Keratinocyte (primary cell): ENCODE data around the gene RPL13. TPM values are rescaled to one million over a fixed set of nuclear protein-coding genes. Genes with fewer than 3 reads are reported as not detected.

ENCODE experiments used
- DNase-seq: peaks from one replicate; pipeline ENCODE4 v3.0.0-alpha.2; 2011; ENCODE audit warnings: low read depth, missing footprints, low spot score
- FAIRE-seq: peaks from 2 replicates; lab custom pipeline; 2011; peaks lifted over from hg19 to GRCh38; lab: Jason Lieb, UNC
- H2AFZ ChIP-seq: 2 replicates; pipeline ENCODE4 v1.6.0; 2012; ENCODE audit warnings: low read length, control low read depth, inconsistent platforms; ENCODE audit not compliant: control insufficient read depth
- H3K27ac ChIP-seq: 2 replicates; pipeline ENCODE4 v1.5.1; 2011; ENCODE audit warnings: low read length; ENCODE audit not compliant: control insufficient read depth, insufficient read depth
- H3K27me3 ChIP-seq: 3 replicates; pipeline ENCODE4 v1.6.0; 2011; ENCODE audit warnings: low read length; ENCODE audit not compliant: control insufficient read depth, insufficient read depth; ENCODE audit errors: extremely low read depth
- H3K36me3 ChIP-seq, 2 experiments: 2 replicates in 1 of 2; 3 replicates in 1 of 2; pipeline ENCODE4 v1.5.1; 2011; ENCODE audit warnings: low read length in 2 of 2, mild to moderate bottlenecking in 1 of 2; ENCODE audit not compliant: control insufficient read depth in 2 of 2, insufficient read depth in 2 of 2; ENCODE audit errors: extremely low read depth in 1 of 2
- H3K4me1 ChIP-seq: 3 replicates; pipeline ENCODE4 v1.5.1; 2011; ENCODE audit warnings: low read length; ENCODE audit not compliant: control insufficient read depth, insufficient read depth; ENCODE audit errors: extremely low read depth
- H3K4me2 ChIP-seq: 3 replicates; pipeline ENCODE4 v1.6.0; 2011; ENCODE audit warnings: low read depth, low read length; ENCODE audit not compliant: control insufficient read depth, insufficient read depth; ENCODE audit errors: extremely low read depth
- H3K4me3 ChIP-seq, 3 experiments: fragments of 200-600 bp in 1 of 3; sonication (generic) in 1 of 3; 2 replicates in 2 of 3; 3 replicates in 1 of 3; pipeline ENCODE4 v1.5.1; 2011 to 2016; ENCODE audit warnings: low read length in 3 of 3, mild to moderate bottlenecking in 3 of 3, control low read depth in 2 of 3, inconsistent platforms in 1 of 3, low read depth in 1 of 3, mixed read lengths in 1 of 3, mixed run types in 1 of 3, moderate library complexity in 1 of 3; ENCODE audit not compliant: control insufficient read depth in 2 of 3, insufficient read depth in 2 of 3; ENCODE audit errors: extremely low read depth in 1 of 3
- H3K79me2 ChIP-seq: 2 replicates; pipeline ENCODE4 v1.6.0; 2012; ENCODE audit warnings: low read length; ENCODE audit not compliant: control insufficient read depth, insufficient read depth
- H3K9ac ChIP-seq: 3 replicates; pipeline ENCODE4 v1.6.0; 2011; ENCODE audit warnings: low read length; ENCODE audit not compliant: control insufficient read depth, insufficient read depth; ENCODE audit errors: extremely low read depth
- H3K9me1 ChIP-seq: 3 replicates; pipeline ENCODE4 v1.6.0; 2011; ENCODE audit warnings: low read length; ENCODE audit not compliant: control insufficient read depth, insufficient read depth; ENCODE audit errors: extremely low read depth
- H3K9me3 ChIP-seq: 2 replicates; pipeline ENCODE4 v1.5.1; 2012; ENCODE audit warnings: low read depth, low read length; ENCODE audit not compliant: control insufficient read depth
- H4K20me1 ChIP-seq: 3 replicates; pipeline ENCODE4 v1.6.0; 2011; ENCODE audit warnings: low read length; ENCODE audit not compliant: control insufficient read depth, insufficient read depth; ENCODE audit errors: extremely low read depth
- CTCF ChIP-seq, 3 experiments: IDR thresholded peaks in 1 of 3; conservative IDR thresholded peaks in 1 of 3; optimal IDR thresholded peaks in 1 of 3; 2 replicates in 2 of 3; 3 replicates in 1 of 3; pipeline versions ENCODE3 to v1.5.1; 2011; ENCODE audit warnings: low read length in 3 of 3, mild to moderate bottlenecking in 3 of 3, moderate library complexity in 2 of 3, control low read depth in 1 of 3, inconsistent platforms in 1 of 3; ENCODE audit not compliant: insufficient read depth in 2 of 3; ENCODE audit errors: extremely low read depth in 1 of 3
- EZH2 ChIP-seq: IDR thresholded peaks from one replicate; pipeline ENCODE4 v1.6.1; 2012; ENCODE audit warnings: inconsistent platforms, mild to moderate bottlenecking, low read length, moderate library complexity
- dilution Hi-C: fragments of 300-500 bp; cut with MboI; formaldehyde crosslinking; loops from one replicate; pipeline ENCODE4 v1.7.0; 2020; ENCODE audit warnings: low sequenced_read_pairs; ENCODE audit not compliant: extremely low pct_ligation_motif_present
- polyA plus RNA-seq, 5 experiments: library from polyadenylated mRNA; depleted of rRNA in 3 of 5; stranded (reverse) in 3 of 5; stranded (forward) in 1 of 5; unstranded in 1 of 5; fragments of >200 nt; gene quantifications; 1 replicate in 1 of 5; 2 replicates in 3 of 5; 3 replicates in 1 of 5; pipeline versions ENCODE4 v1.2.1 to v1.2.3, GENCODE V29; 2011 to 2012; ENCODE audit warnings: missing spikeins in 2 of 5, low read depth in 1 of 5, low replicate concordance in 1 of 5

The RPL13 gene
- polyA plus RNA-seq, 1 donor (not counting 4 experiments of a cell fraction or from before 2014, with no cell fraction given) = 2,095 TPM

GRCh38 chr16:89553733-89554132, 6.7 kb upstream of the RPL13 start:
- no peaks in the 10 kb centered on the region for H3K9me3 ChIP-seq
- H4K20me1 ChIP-seq = no peaks in the 10 kb centered on the region
- no peak for TF ChIP-seq EZH2
- no peak for TF ChIP-seq CTCF (optimal IDR thresholded peaks at IDR 0.05 in 1 of 3, IDR thresholded peaks at IDR 0.05 in 1 of 3, conservative IDR thresholded peaks at IDR 0.05 in 1 of 3; ENCODE audit: extremely low read depth in 1 of 3, insufficient read depth in 2 of 3, low read length in 3 of 3)
- no peak overlapping the region for H3K4me3 ChIP-seq
- no peaks in the 10 kb centered on the region for H3K4me1 ChIP-seq
- H3K9ac ChIP-seq = no peak overlapping the region
- H3K4me2 ChIP-seq = no peak overlapping the region
- peaks cover 23 to 33% of the 10 kb centered on the region in 2 experiments for H3K36me3 ChIP-seq
- dilution Hi-C loops = no loop called here
- DNase-seq (no peak), FAIRE-seq (no peak)
- no peaks in the 10 kb centered on the region for H3K27me3 ChIP-seq
- H3K27ac ChIP-seq = no peak overlapping the region
- no peaks in the 10 kb centered on the region for H3K9me1 ChIP-seq
- no peaks in the 10 kb centered on the region for H3K79me2 ChIP-seq
- no peak overlapping the region for H2AFZ ChIP-seq

GRCh38 chr16:89554343-89554742, 6.1 kb upstream of the RPL13 start:
- Histone ChIP-seq H3K9me3 (no peaks in the 10 kb centered on the region), H3K4me1 (peaks cover 3% of the 10 kb centered on the region), H3K4me2 (no peak overlapping the region), H3K9me1 (no peaks in the 10 kb centered on the region), H3K79me2 (no peaks in the 10 kb centered on the region), H4K20me1 (no peaks in the 10 kb centered on the region), H3K27ac (no peak overlapping the region), H3K9ac (no peak overlapping the region), H3K27me3 (no peaks in the 10 kb centered on the region), H2AFZ (no peak overlapping the region), H3K36me3 (peaks cover 23 to 32% of the 10 kb centered on the region in 2 experiments), H3K4me3 (no peak overlapping the region)
- no peak for FAIRE-seq
- no peak for DNase-seq
- TF ChIP-seq CTCF (optimal IDR thresholded peaks at IDR 0.05 in 1 of 3, IDR thresholded peaks at IDR 0.05 in 1 of 3, conservative IDR thresholded peaks at IDR 0.05 in 1 of 3; ENCODE audit: extremely low read depth in 1 of 3, insufficient read depth in 2 of 3, low read length in 3 of 3) (no peak), EZH2 (no peak)
- dilution Hi-C loops = no loop called here
